ENCODE results near the gene TLE4.

Gene TLE4

DNA sequence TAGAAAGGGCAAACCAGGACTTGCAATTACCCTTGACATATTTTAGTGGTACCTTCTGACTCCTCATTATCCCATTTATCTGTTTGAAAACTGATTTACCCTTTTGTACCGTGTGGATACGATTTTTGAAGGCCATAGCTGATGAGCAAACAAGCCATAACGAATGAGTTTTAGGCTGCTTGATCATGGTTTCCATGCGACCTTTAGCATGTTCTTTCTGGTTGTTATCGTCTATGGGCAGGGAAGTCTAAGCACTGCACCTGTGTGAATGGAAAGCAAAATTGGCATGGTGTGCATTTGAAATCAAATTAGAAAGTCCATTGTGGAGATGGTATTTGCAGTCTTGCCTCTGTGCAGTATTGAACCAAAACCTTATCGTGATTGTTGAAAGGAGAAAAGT, 127.7 kb downstream of the TLE4 start:
- Histone ChIP-seq H3K36me3 (ENCODE audit: insufficient read depth, low read length) (peaks cover 2% of the 10 kb centered on the region; the same call in 1 of the 2 replicates), H3K27me3 (ENCODE audit: insufficient read depth, low read length, poor library complexity, severe bottlenecking) (no peaks in the 10 kb centered on the region), H3K9ac (ENCODE audit: low read depth, low read length, poor library complexity, severe bottlenecking) (no peak overlapping the region), H2AFZ (ENCODE audit: low read length) (no peak overlapping the region), H4K20me1 (ENCODE audit: insufficient read depth, low read length, poor library complexity, severe bottlenecking) (peaks cover 33% of the 10 kb centered on the region), H3K4me2 (ENCODE audit: low read depth, low read length, poor library complexity, severe bottlenecking) (no peak overlapping the region), H3K4me3 (ENCODE audit: low read length, poor library complexity, severe bottlenecking) (no peak overlapping the region), H3K4me1 (ENCODE audit: insufficient read depth, low read length, poor library complexity, severe bottlenecking) (peaks cover 44% of the 10 kb centered on the region), H3K79me2 (ENCODE audit: insufficient read depth, low read length) (peaks cover 46% of the 10 kb centered on the region), H3K9me3 (ENCODE audit: insufficient read depth, low read depth, low read length) (no peaks in the 10 kb centered on the region), H3F3A (ENCODE audit: low read depth) (no peaks in the 10 kb centered on the region), H3K9me2 (replicated peaks; ENCODE audit: low read depth, low read length) (no peaks in the 10 kb centered on the region)
- TF ChIP-seq EZH2phosphoT487 (IDR thresholded peaks at IDR 0.05; ENCODE audit: borderline replicate concordance), result no peak
- TF ChIP-seq, protein P1, sequence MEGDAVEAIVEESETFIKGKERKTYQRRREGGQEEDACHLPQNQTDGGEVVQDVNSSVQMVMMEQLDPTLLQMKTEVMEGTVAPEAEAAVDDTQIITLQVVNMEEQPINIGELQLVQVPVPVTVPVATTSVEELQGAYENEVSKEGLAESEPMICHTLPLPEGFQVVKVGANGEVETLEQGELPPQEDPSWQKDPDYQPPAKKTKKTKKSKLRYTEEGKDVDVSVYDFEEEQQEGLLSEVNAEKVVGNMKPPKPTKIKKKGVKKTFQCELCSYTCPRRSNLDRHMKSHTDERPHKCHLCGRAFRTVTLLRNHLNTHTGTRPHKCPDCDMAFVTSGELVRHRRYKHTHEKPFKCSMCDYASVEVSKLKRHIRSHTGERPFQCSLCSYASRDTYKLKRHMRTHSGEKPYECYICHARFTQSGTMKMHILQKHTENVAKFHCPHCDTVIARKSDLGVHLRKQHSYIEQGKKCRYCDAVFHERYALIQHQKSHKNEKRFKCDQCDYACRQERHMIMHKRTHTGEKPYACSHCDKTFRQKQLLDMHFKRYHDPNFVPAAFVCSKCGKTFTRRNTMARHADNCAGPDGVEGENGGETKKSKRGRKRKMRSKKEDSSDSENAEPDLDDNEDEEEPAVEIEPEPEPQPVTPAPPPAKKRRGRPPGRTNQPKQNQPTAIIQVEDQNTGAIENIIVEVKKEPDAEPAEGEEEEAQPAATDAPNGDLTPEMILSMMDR (conservative IDR thresholded peaks at IDR 0.05; ENCODE audit: low read length), result no peak

DNA sequence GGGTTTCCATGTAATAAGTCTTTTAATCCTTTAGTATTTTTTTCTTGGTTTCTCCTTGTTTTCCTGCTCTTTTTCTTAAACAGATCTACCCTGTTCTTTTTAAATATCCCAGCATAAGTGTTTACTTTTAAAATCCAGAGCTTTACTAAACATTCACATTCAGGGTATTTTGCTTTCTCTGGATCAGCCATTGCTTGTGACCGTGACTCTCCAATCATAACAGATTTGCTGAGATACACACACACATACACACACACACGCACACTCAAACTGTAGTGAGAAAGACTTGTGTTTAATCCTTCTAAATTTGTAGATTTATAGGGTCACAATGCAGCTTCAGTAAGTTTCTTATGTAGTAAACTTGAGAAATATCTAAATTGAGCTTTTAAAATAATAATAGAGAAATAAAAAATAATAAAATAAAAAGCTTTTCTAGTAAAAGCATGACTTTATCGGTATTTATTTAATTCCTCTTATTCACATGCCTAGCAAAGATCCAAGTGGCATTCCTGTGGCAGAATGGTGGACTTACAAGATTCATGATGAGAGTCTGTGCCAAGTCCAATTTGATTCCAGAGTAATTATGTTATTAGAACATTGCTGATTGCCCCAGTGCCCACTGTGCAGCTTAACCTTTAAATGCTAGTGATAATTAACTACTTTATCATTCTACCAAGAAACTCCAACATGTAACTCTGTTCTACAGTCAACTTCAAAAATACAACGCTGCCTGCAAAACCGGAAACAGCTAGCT, 129.0 kb downstream of the TLE4 start:
- Histone ChIP-seq H4K20me1 (ENCODE audit: insufficient read depth, low read length, poor library complexity, severe bottlenecking) (peaks cover 21% of the 10 kb centered on the region), H3K4me1 (ENCODE audit: insufficient read depth, low read length, poor library complexity, severe bottlenecking) (peaks cover 31% of the 10 kb centered on the region), H3K79me2 (ENCODE audit: insufficient read depth, low read length) (peaks cover 37% of the 10 kb centered on the region), H3K9ac (ENCODE audit: low read depth, low read length, poor library complexity, severe bottlenecking) (no peak overlapping the region), H3K36me3 (ENCODE audit: insufficient read depth, low read length) (peaks cover 15% of the 10 kb centered on the region; the same call in 1 of the 2 replicates), H3K27me3 (ENCODE audit: insufficient read depth, low read length, poor library complexity, severe bottlenecking) (no peaks in the 10 kb centered on the region), H3K4me3 (ENCODE audit: low read length, poor library complexity, severe bottlenecking) (no peak overlapping the region), H3K9me2 (replicated peaks; ENCODE audit: low read depth, low read length) (no peaks in the 10 kb centered on the region), H3K4me2 (ENCODE audit: low read depth, low read length, poor library complexity, severe bottlenecking) (no peak overlapping the region), H3K9me3 (ENCODE audit: insufficient read depth, low read depth, low read length) (no peaks in the 10 kb centered on the region), H3F3A (ENCODE audit: low read depth) (no peaks in the 10 kb centered on the region), H2AFZ (ENCODE audit: low read length) (no peak overlapping the region)
- TF ChIP-seq, protein P1 (conservative IDR thresholded peaks at IDR 0.05; ENCODE audit: low read length), result no peak
- no peak for TF ChIP-seq EZH2phosphoT487 (IDR thresholded peaks at IDR 0.05; ENCODE audit: borderline replicate concordance)

DNA sequence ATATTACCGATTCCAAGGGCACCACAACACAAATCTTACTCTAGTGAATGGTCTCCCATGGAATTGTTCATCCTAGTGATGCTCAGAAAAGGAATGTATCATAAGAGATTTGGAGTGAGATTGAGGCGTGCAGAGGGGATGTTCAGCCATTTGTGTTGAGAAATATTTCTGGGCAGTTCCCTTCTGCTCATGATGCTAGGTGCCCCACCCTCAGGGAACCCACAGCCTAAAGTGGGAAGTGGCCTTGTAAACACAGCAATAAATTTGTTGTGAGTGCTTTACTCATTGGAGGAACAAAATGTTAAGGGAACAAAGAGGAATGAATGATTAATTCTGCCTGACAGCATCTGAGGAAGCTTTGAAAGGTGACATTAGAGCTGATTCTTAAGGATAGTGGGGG, 129.9 kb downstream of the TLE4 start:
- Histone ChIP-seq H3K36me3 (ENCODE audit: insufficient read depth, low read length) (peaks cover 24% of the 10 kb centered on the region; the same call in 1 of the 2 replicates), H3K4me1 (ENCODE audit: insufficient read depth, low read length, poor library complexity, severe bottlenecking) (peaks cover 22% of the 10 kb centered on the region), H3K9me2 (replicated peaks; ENCODE audit: low read depth, low read length) (no peaks in the 10 kb centered on the region), H3K9me3 (ENCODE audit: insufficient read depth, low read depth, low read length) (no peaks in the 10 kb centered on the region), H4K20me1 (ENCODE audit: insufficient read depth, low read length, poor library complexity, severe bottlenecking) (peaks cover 13% of the 10 kb centered on the region), H2AFZ (ENCODE audit: low read length) (no peak overlapping the region), H3K4me2 (ENCODE audit: low read depth, low read length, poor library complexity, severe bottlenecking) (no peak overlapping the region), H3K4me3 (ENCODE audit: low read length, poor library complexity, severe bottlenecking) (no peak overlapping the region), H3K9ac (ENCODE audit: low read depth, low read length, poor library complexity, severe bottlenecking) (no peak overlapping the region), H3F3A (ENCODE audit: low read depth) (no peaks in the 10 kb centered on the region), H3K79me2 (ENCODE audit: insufficient read depth, low read length) (peaks cover 34% of the 10 kb centered on the region), H3K27me3 (ENCODE audit: insufficient read depth, low read length, poor library complexity, severe bottlenecking) (no peaks in the 10 kb centered on the region)
- no peak for TF ChIP-seq EZH2phosphoT487 (IDR thresholded peaks at IDR 0.05; ENCODE audit: borderline replicate concordance)
- TF ChIP-seq, protein P1 (conservative IDR thresholded peaks at IDR 0.05; ENCODE audit: low read length), result no peak

All from Loucy (cell line).